GM18907 (cell line): ENCODE measurements around the gene HLX.

Experiments used
- ATAC-seq: cut with Tn5 transposase; IDR thresholded peaks from one replicate; pipeline ENCODE4 v1.9.1; 2021; ENCODE audit warnings: mild to moderate bottlenecking, moderate library complexity; ENCODE audit not compliant: unreplicated experiment

Gene HLX

GRCh38 chr1:220924331-220924970 is 45.2 kb downstream of the HLX start:
- ATAC-seq = no peak

DNA sequence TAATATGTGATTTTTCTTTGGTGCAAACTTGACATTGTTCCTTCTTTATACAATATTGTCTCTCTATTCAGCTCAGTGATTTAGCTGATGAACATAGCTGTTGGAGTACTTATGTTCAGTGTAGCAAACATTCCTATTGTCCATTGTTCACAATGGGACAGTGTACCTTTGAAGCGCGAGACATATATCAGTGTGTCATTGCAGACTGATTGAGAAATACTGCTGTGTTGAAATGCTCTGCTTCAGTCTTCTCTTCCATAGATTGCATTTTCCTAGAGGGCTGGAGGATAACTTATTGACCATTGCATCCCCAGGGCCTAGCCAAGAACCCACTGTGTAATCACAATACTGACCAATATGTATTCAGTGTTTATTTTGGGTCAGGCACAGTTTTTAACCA is 46.5 kb downstream of the HLX start:
- no peak for ATAC-seq

DNA sequence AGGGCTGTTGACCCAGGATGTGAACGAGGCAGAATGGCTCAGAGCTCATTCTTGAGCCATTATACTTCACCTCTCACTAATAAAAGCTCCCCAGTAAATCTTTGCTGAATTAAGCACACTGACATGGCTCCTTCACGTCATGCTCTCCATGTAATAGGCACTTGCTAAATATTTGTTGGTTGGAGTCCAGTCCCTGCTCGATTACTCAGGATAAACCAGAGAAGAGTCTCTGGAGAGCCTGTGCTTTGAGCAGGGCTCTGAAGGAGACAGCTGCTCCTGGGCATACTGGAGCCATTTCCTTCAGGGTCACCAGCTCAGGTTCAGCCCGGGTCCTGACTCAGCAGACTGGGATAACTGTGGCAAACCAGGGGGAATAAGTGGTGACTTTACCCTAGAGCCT is 46.9 kb downstream of the HLX start:
- no peak for ATAC-seq

DNA sequence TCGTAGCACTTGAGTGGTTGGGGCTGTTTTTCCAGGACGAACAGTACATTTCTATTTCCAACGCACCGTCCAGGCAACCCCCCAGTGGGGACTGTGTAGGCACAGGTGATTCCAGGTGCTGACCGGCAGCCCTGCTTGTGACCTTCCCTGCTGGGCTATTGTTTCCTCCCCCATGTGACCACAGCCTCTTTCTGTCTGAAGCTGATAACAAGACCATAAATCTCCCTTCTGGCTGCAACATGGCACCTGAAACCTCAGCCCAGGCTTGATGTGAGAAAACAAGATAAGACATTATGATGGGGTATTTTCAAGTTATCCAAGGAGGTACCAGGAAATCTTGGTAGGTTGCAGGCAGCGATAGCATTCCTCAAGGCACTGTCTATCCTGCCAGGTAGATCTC is 48.2 kb downstream of the HLX start:
- ATAC-seq = no peak

GRCh38 chr1:220928320-220928719 is 49.1 kb downstream of the HLX start:
- ATAC-seq = no peak

DNA sequence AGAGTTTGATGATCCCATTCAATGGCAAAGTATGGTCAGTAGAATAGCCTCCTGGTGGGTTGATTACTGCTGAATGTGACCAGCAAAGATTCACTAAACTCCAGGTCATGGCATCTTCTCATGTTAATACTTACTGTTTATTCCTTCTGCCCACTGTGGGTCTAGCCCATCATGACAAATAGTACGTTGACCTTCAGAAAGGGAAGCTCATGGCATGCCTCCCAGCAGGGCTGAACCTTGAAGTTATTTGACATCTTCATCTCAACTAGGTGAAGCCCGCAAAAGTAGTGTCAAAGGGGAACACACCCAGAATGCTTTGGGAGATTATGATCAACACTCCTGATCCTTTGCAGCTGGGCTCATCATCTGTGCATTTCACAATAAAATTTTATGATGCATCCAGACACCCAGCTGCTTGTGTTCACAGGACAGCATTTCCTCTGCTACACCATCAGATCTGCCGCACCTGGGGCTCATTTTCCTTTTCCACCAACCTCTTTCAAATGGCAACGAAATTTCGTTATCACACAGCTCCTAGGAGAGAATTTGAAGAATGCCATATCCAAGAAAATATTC is 49.6 kb downstream of the HLX start:
- no peak for ATAC-seq

GRCh38 chr1:220929304-220929703 is 50.1 kb downstream of the HLX start:
- ATAC-seq = no peak
